HepG2 (cell line): ENCODE results near the gene ANKRD34C. TPM values are rescaled to one million over a fixed set of nuclear protein-coding genes. Genes with fewer than 3 reads are reported as not detected.

ENCODE experiments used
- ARID3A ChIP-seq: IDR thresholded peaks from 2 replicates; pipeline ENCODE4 v1.6.1; 2012; ENCODE audit warnings: low read depth, low read length, improper control_type of control experiment
- GMEB1 ChIP-seq: sonication (generic); formaldehyde crosslinking; IDR thresholded peaks from 2 replicates; pipeline ENCODE4 v1.5.1; 2020; ENCODE audit warnings: missing genetic modification reagents, mild to moderate bottlenecking, borderline replicate concordance
- HNRNPH1 ChIP-seq: fragments of 200-400 bp; formaldehyde crosslinking; optimal IDR thresholded peaks from 2 replicates; pipeline ENCODE3; 2017; ENCODE audit warnings: mild to moderate bottlenecking, low read depth, low read length
- KLF15 ChIP-seq: sonication (generic); formaldehyde crosslinking; IDR thresholded peaks from 2 replicates; pipeline ENCODE4 v1.8.1; 2023; ENCODE audit warnings: borderline replicate concordance, mild to moderate bottlenecking, inconsistent platforms, missing genetic modification reagents, mixed read lengths
- ZNF329 ChIP-seq: sonication (generic); formaldehyde crosslinking; IDR thresholded peaks from 2 replicates; pipeline ENCODE4 v1.9.0; 2021; ENCODE audit warnings: low read depth, mild to moderate bottlenecking, missing genetic modification reagents
- ZNF547 ChIP-seq: sonication (generic); formaldehyde crosslinking; IDR thresholded peaks from 2 replicates; pipeline ENCODE4 v1.5.1; 2020; ENCODE audit warnings: mild to moderate bottlenecking, missing genetic modification reagents
- polyA plus RNA-seq, 8 experiments: library from polyadenylated mRNA; depleted of rRNA in 3 of 8; stranded (reverse) in 7 of 8; unstranded in 1 of 8; fragments of >200 nt; fragmentation: Illumina TruSeq in 4 of 8; extraction: Trizol in 4 of 8; gene quantifications; 2 replicates each; pipeline versions ENCODE4 v1.2.1 to v1.2.3, GENCODE V29; 2011 to 2016; ENCODE audit warnings: low read depth in 4 of 8, missing spikeins in 1 of 8, mixed read lengths in 1 of 8; ENCODE audit not compliant: insufficient read depth in 1 of 8
- total RNA-seq, 5 experiments: library from RNA; depleted of rRNA; stranded (reverse); fragments of >200 nt; fragmentation: Illumina TruSeq; extraction: Trizol; gene quantifications; 2 replicates each; pipeline ENCODE4 v1.2.3, GENCODE V29; 2016; ENCODE audit warnings: low read depth in 1 of 5
- TF ChIP-seq, protein P1 (sequence below): sonication (generic); formaldehyde crosslinking; IDR thresholded peaks from 2 replicates; pipeline ENCODE4 v1.5.0; 2020; ENCODE audit warnings: missing genetic modification reagents
- TF ChIP-seq, protein P2 (sequence below): sonication (generic); formaldehyde crosslinking; IDR thresholded peaks from 2 replicates; pipeline ENCODE4 v1.4.0; 2020; ENCODE audit warnings: low read depth, mild to moderate bottlenecking, missing genetic modification reagents

Gene ANKRD34C
- total and polyA plus RNA-seq, 2 of the 13 experiments (the other 11 are each of a cell fraction or from before 2014, with no cell fraction given), result not detected

GRCh38 chr15:79310985-79311900, 28.7 kb downstream of the ANKRD34C start, which contains the start of gene TMED3 (continued):
- TF ChIP-seq ARID3A, result no peak
- TF ChIP-seq, protein P1, sequence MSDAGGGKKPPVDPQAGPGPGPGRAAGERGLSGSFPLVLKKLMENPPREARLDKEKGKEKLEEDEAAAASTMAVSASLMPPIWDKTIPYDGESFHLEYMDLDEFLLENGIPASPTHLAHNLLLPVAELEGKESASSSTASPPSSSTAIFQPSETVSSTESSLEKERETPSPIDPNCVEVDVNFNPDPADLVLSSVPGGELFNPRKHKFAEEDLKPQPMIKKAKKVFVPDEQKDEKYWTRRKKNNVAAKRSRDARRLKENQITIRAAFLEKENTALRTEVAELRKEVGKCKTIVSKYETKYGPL (CRISPR knock-in tag), result no peak
- 0 out of 2 replicates have a peak, but pooled peaks have one; percentile 49 for TF ChIP-seq KLF15 (CRISPR knock-in tag)
- peak; percentile 91 for TF ChIP-seq ZNF547 (CRISPR knock-in tag)
- TF ChIP-seq HNRNPH1, result no peak
- peak; percentile 64; the same call in 1 of the 2 replicates for TF ChIP-seq GMEB1
- peak; percentile 51; the same call in 1 of the 2 replicates for TF ChIP-seq ZNF329
- TF ChIP-seq, protein P2, sequence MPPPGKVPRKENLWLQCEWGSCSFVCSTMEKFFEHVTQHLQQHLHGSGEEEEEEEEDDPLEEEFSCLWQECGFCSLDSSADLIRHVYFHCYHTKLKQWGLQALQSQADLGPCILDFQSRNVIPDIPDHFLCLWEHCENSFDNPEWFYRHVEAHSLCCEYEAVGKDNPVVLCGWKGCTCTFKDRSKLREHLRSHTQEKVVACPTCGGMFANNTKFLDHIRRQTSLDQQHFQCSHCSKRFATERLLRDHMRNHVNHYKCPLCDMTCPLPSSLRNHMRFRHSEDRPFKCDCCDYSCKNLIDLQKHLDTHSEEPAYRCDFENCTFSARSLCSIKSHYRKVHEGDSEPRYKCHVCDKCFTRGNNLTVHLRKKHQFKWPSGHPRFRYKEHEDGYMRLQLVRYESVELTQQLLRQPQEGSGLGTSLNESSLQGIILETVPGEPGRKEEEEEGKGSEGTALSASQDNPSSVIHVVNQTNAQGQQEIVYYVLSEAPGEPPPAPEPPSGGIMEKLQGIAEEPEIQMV (CRISPR knock-in tag), result peak; percentile 85; the same call in 1 of the 2 replicates
